Activated B cell treated with CpG ODN at 0.5 μM for 24 hours (primary cell): ENCODE measurements around the gene ZFAND4. TPM values are rescaled to one million over a fixed set of nuclear protein-coding genes. Genes with fewer than 3 reads are reported as not detected.

Experiments used
- ATAC-seq: fragments of 200-7000 bp; cut with Tn5 transposase; one replicate; pipeline ENCODE4 v1.10.0; 2021; ENCODE audit warnings: low read depth, mild to moderate bottlenecking, moderate library complexity
- CTCF ChIA-PET: fragments of 350-600 bp; sonication (Branson Sonifier 250); formaldehyde crosslinking; loops from one replicate; lab custom pipeline; 2021; ENCODE audit warnings: antibody characterized with exemption; lab: Charles Lee
- POLR2A ChIA-PET: fragments of 350-600 bp; sonication (Branson Sonifier 250); formaldehyde crosslinking; loops from one replicate; lab custom pipeline; 2021; ENCODE audit warnings: antibody characterized with exemption; lab: Charles Lee
- DNase-seq: peaks from one replicate; pipeline ENCODE4 v3.0.0; 2022
- H3K27ac Mint-ChIP-seq: one replicate; pipeline ENCODE4 v1.8.0; 2020; ENCODE audit warnings: mixed read lengths
- H3K27me3 Mint-ChIP-seq: one replicate; pipeline ENCODE4 v1.8.0; 2021; ENCODE audit warnings: mixed read lengths
- H3K36me3 Mint-ChIP-seq: one replicate; pipeline ENCODE4 v1.8.0; 2021; ENCODE audit warnings: low read depth, mixed read lengths
- H3K4me1 Mint-ChIP-seq: one replicate; pipeline ENCODE4 v1.8.0; 2021; ENCODE audit warnings: mixed read lengths
- H3K4me3 Mint-ChIP-seq: one replicate; pipeline ENCODE4 v1.8.0; 2020; ENCODE audit warnings: mild to moderate bottlenecking, mixed read lengths
- H3K9me3 Mint-ChIP-seq: one replicate; pipeline ENCODE4 v1.8.0; 2020; ENCODE audit warnings: mixed read lengths
- CTCF ChIP-seq: fragments of 200-600 bp; IDR thresholded peaks from one replicate; pipeline ENCODE4 v1.8.0; 2022; ENCODE audit warnings: antibody characterized with exemption, mild to moderate bottlenecking
- intact Hi-C: fragments of 100-400 bp; cut with micrococcal nuclease; formaldehyde crosslinking; loops from one replicate; pipeline ENCODE4 v1.15.1; 2024
- total RNA-seq: library from RNA; stranded (reverse); gene quantifications from 2 replicates; pipeline ENCODE4 v1.2.3, GENCODE V29; 2022

The ZFAND4 gene
- total RNA-seq, 1 donor from 2014 or later, result 22.1 TPM

- no peaks in the 10 kb centered on the region for H3K27me3 Mint-ChIP-seq
- ChIA-PET CTCF (interaction anchor here (0.9 kb wide), 1 partner anchor 79 kb away, joined by 5 read pairs; the partner anchor contains the start of gene ZFAND4), POLR2A (interaction anchor here (0.8 to 3.1 kb wide), 2 partner anchors 12 to 15 kb away, joined by 3 to 24 read pairs; no protein-coding TSS in a partner anchor)
- H3K36me3 Mint-ChIP-seq, result peaks cover 26% of the 10 kb centered on the region
- peak overlapping the region; percentile 3 for H3K27ac Mint-ChIP-seq
- no peak for ATAC-seq
- peak overlapping the region; percentile 86 for H3K4me3 Mint-ChIP-seq
- no peak for DNase-seq
- TF ChIP-seq CTCF, result no peak
- H3K4me1 Mint-ChIP-seq, result peaks cover 42% of the 10 kb centered on the region
- H3K9me3 Mint-ChIP-seq, result peaks cover 2% of the 10 kb centered on the region
- intact Hi-C loops, result loop anchor here (5.0 kb wide), 2 partner anchors 36 to 79 kb away; partner anchors contain the start of gene ZFAND4
Observed at GRCh38 chr10:45592926-45593325, 79.6 kb downstream of the ZFAND4 start.

- no peak for ATAC-seq
- H3K9me3 Mint-ChIP-seq, result peaks cover 2% of the 10 kb centered on the region
- peaks cover 29% of the 10 kb centered on the region for H3K36me3 Mint-ChIP-seq
- intact Hi-C loops, result loop anchor here (5.0 kb wide), 2 partner anchors 35 to 80 kb away; partner anchors contain the start of gene ZFAND4
- H3K27ac Mint-ChIP-seq, result peak overlapping the region; percentile 16
- H3K4me3 Mint-ChIP-seq, result peak overlapping the region; percentile 45
- peaks cover 42% of the 10 kb centered on the region for H3K4me1 Mint-ChIP-seq
- DNase-seq, result no peak
- POLR2A ChIA-PET, result interaction anchor here (0.8 to 3.1 kb wide), 2 partner anchors 12 to 14 kb away, joined by 3 to 24 read pairs; no protein-coding TSS in a partner anchor
- CTCF ChIA-PET, result interaction anchor here (0.9 kb wide), 1 partner anchor 80 kb away, joined by 5 read pairs; the partner anchor contains the start of gene ZFAND4
- no peak for TF ChIP-seq CTCF
- H3K27me3 Mint-ChIP-seq, result no peaks in the 10 kb centered on the region
Observed at GRCh38 chr10:45592432-45592831, 80.1 kb downstream of the ZFAND4 start.

GRCh38 chr10:45591280-45591679, 81.3 kb downstream of the ZFAND4 start:
- DNase-seq (no peak), ATAC-seq (no peak)
- ChIA-PET CTCF (no interaction called here), POLR2A (no interaction called here)
- Mint-ChIP-seq H3K36me3 (peaks cover 34% of the 10 kb centered on the region), H3K9me3 (peaks cover 4% of the 10 kb centered on the region), H3K27ac (no peak overlapping the region), H3K4me3 (no peak overlapping the region), H3K27me3 (no peaks in the 10 kb centered on the region), H3K4me1 (peaks cover 42% of the 10 kb centered on the region)
- intact Hi-C loops, result loop anchor here (5.0 kb wide), 2 partner anchors 34 to 81 kb away; partner anchors contain the start of gene ZFAND4
- TF ChIP-seq CTCF, result no peak

- CTCF ChIA-PET, result no interaction called here
- POLR2A ChIA-PET, result no interaction called here
- no peak overlapping the region for H3K4me3 Mint-ChIP-seq
- H3K4me1 Mint-ChIP-seq, result peaks cover 35% of the 10 kb centered on the region
- DNase-seq (no peak), ATAC-seq (no peak)
- no peak for TF ChIP-seq CTCF
- intact Hi-C loops, result loop anchor here (5.0 kb wide), 2 partner anchors 33 to 82 kb away; partner anchors contain the start of gene ZFAND4
- no peak overlapping the region for H3K27ac Mint-ChIP-seq
- no peaks in the 10 kb centered on the region for H3K27me3 Mint-ChIP-seq
- peaks cover 42% of the 10 kb centered on the region for H3K36me3 Mint-ChIP-seq
- H3K9me3 Mint-ChIP-seq, result peaks cover 7% of the 10 kb centered on the region
Observed at GRCh38 chr10:45589868-45590267, 82.7 kb downstream of the ZFAND4 start.

- Mint-ChIP-seq H3K36me3 (peaks cover 45% of the 10 kb centered on the region), H3K27me3 (no peaks in the 10 kb centered on the region), H3K9me3 (peaks cover 11% of the 10 kb centered on the region), H3K4me1 (peaks cover 35% of the 10 kb centered on the region), H3K27ac (no peak overlapping the region), H3K4me3 (no peak overlapping the region)
- CTCF ChIA-PET, result no interaction called here
- POLR2A ChIA-PET, result interaction anchor here (0.7 kb wide), 1 partner anchor 339 kb away, joined by 7 read pairs; no protein-coding TSS in a partner anchor
- TF ChIP-seq CTCF, result no peak
- ATAC-seq (no peak), DNase-seq (no peak)
- intact Hi-C loops, result no loop called here
Observed at GRCh38 chr10:45589009-45589408, 83.6 kb downstream of the ZFAND4 start.
